Caco-2 (cell line): ENCODE data around the gene CBX4. TPM values are rescaled to one million over a fixed set of nuclear protein-coding genes. Genes with fewer than 3 reads are reported as not detected.

Experiments
- BruUV-seq: library from RNA; stranded (reverse); fragments of 400-500 nt; replicated peaks from 2 replicates; lab custom pipeline; 2021; lab: Mats Ljungman, UMichigan
- CTCF ChIA-PET: fragments of 300-600 bp; sonication (Branson Sonifier 250); formaldehyde crosslinking; loops from one replicate; lab custom pipeline; 2022; ENCODE audit warnings: antibody characterized with exemption; lab: Charles Lee
- POLR2A ChIA-PET: fragments of 300-600 bp; sonication (Branson Sonifier 250); formaldehyde crosslinking; loops from one replicate; lab custom pipeline; 2022; ENCODE audit warnings: antibody characterized with exemption; lab: Charles Lee
- DNase-seq, 2 experiments: peaks; one replicate each; pipeline versions ENCODE4 v3.0.0 to v3.0.0-alpha.2; 2020 to 2022
- H3K27me3 ChIP-seq: replicated peaks from 2 replicates; pipeline ENCODE4 v1.6.0; 2011; ENCODE audit warnings: low read length; ENCODE audit not compliant: control insufficient read depth, insufficient read depth
- H3K36me3 ChIP-seq: 2 replicates; pipeline ENCODE4 v1.5.1; 2011; ENCODE audit warnings: low read length; ENCODE audit not compliant: control insufficient read depth, insufficient read depth
- H3K4me1 ChIP-seq: fragments of 250-450 bp; sonication (Bioruptor Pico); 2 replicates; pipeline ENCODE4 v1.5.1; 2020; ENCODE audit warnings: mild to moderate bottlenecking
- H3K4me3 ChIP-seq: 2 replicates; pipeline ENCODE4 v1.5.1; 2011; ENCODE audit warnings: low read depth, mild to moderate bottlenecking, control low read depth, low read length
- H3K9me3 ChIP-seq: fragments of 250-450 bp; sonication (Bioruptor Pico); 2 replicates; pipeline ENCODE4 v1.5.1; 2020; ENCODE audit warnings: mild to moderate bottlenecking, moderate library complexity
- H3K27ac Mint-ChIP-seq: one replicate; pipeline ENCODE4 v1.8.0; 2022; ENCODE audit warnings: mixed read lengths; ENCODE audit not compliant: unreplicated experiment
- H3K27me3 Mint-ChIP-seq: one replicate; pipeline ENCODE4 v1.8.0; 2022; ENCODE audit warnings: mixed read lengths; ENCODE audit not compliant: insufficient read depth, unreplicated experiment
- H3K36me3 Mint-ChIP-seq: one replicate; pipeline ENCODE4 v1.8.0; 2022; ENCODE audit warnings: mild to moderate bottlenecking, mixed read lengths; ENCODE audit not compliant: insufficient read depth, unreplicated experiment
- H3K4me1 Mint-ChIP-seq: one replicate; pipeline ENCODE4 v1.8.0; 2022; ENCODE audit warnings: low read depth, mixed read lengths; ENCODE audit not compliant: unreplicated experiment
- H3K4me3 Mint-ChIP-seq: one replicate; pipeline ENCODE4 v1.8.0; 2022; ENCODE audit warnings: mild to moderate bottlenecking, moderate library complexity, mixed read lengths; ENCODE audit not compliant: unreplicated experiment
- H3K9me3 Mint-ChIP-seq: one replicate; pipeline ENCODE4 v1.8.0; 2022; ENCODE audit warnings: mixed read lengths; ENCODE audit not compliant: unreplicated experiment
- CTCF ChIP-seq, 2 experiments: fragments of 200-600 bp in 1 of 2; IDR thresholded peaks; 1 replicate in 1 of 2; 2 replicates in 1 of 2; pipeline versions ENCODE4 v1.5.1 to v1.8.0; 2011 to 2022; ENCODE audit warnings: antibody characterized with exemption in 1 of 2, control low read depth in 1 of 2, inconsistent platforms in 1 of 2, low read depth in 1 of 2, low read length in 1 of 2, mild to moderate bottlenecking in 1 of 2, moderate library complexity in 1 of 2; ENCODE audit not compliant: insufficient read depth in 1 of 2, severe bottlenecking in 1 of 2, unreplicated experiment in 1 of 2
- intact Hi-C: fragments of 100-400 bp; cut with micrococcal nuclease; formaldehyde crosslinking; loops from one replicate; pipeline ENCODE4 v1.10.0; 2022; ENCODE audit not compliant: unreplicated experiment
- total RNA-seq: library from RNA; stranded (reverse); gene quantifications from 2 replicates; pipeline ENCODE4 v1.2.3, GENCODE V29; 2022

Gene CBX4
- total RNA-seq, 1 experiment from 2014 or later, result 114 TPM

- Histone ChIP-seq H3K36me3 (no peaks in the 10 kb centered on the region), H3K4me3 (no peak overlapping the region), H3K27me3 (no peaks in the 10 kb centered on the region), H3K4me1 (peaks cover 9% of the 10 kb centered on the region), H3K9me3 (no peaks in the 10 kb centered on the region)
- no peak overlapping the region for H3K4me3 Mint-ChIP-seq
- no peak for DNase-seq
- BruUV-seq, result no TSS peak
- peaks cover 19% of the 10 kb centered on the region for H3K4me1 Mint-ChIP-seq
- no peaks in the 10 kb centered on the region for H3K9me3 Mint-ChIP-seq
- POLR2A ChIA-PET, result no interaction called here
- H3K27me3 Mint-ChIP-seq, result no peaks in the 10 kb centered on the region
- peak overlapping the region; percentile 51 for H3K27ac Mint-ChIP-seq
- no peak for TF ChIP-seq CTCF (IDR thresholded peaks at IDR 0.05; ENCODE audit: insufficient read depth in 1 of 2, low read depth in 1 of 2, low read length in 1 of 2, severe bottlenecking in 1 of 2, unreplicated experiment in 1 of 2)
- CTCF ChIA-PET, result no interaction called here
- H3K36me3 Mint-ChIP-seq, result no peaks in the 10 kb centered on the region
- intact Hi-C loops, result no loop called here
These were observed 25.5 kb upstream of the CBX4 start for GRCh38 chr17:79864617-79865250.

- no peak overlapping the region for H3K4me3 Mint-ChIP-seq
- no peak for DNase-seq
- intact Hi-C loops, result no loop called here
- POLR2A ChIA-PET, result no interaction called here
- Histone ChIP-seq H3K4me1 (peaks cover 9% of the 10 kb centered on the region), H3K9me3 (no peaks in the 10 kb centered on the region), H3K27me3 (no peaks in the 10 kb centered on the region), H3K36me3 (no peaks in the 10 kb centered on the region), H3K4me3 (no peak overlapping the region)
- no peaks in the 10 kb centered on the region for H3K36me3 Mint-ChIP-seq
- H3K4me1 Mint-ChIP-seq, result peaks cover 19% of the 10 kb centered on the region
- no peaks in the 10 kb centered on the region for H3K9me3 Mint-ChIP-seq
- H3K27ac Mint-ChIP-seq, result no peak overlapping the region
- CTCF ChIA-PET, result no interaction called here
- no peak for TF ChIP-seq CTCF (IDR thresholded peaks at IDR 0.05; ENCODE audit: insufficient read depth in 1 of 2, low read depth in 1 of 2, low read length in 1 of 2, severe bottlenecking in 1 of 2, unreplicated experiment in 1 of 2)
- no TSS peak for BruUV-seq
- no peaks in the 10 kb centered on the region for H3K27me3 Mint-ChIP-seq
These were observed 24.9 kb upstream of the CBX4 start for GRCh38 chr17:79864147-79864546.

- no peaks in the 10 kb centered on the region for H3K9me3 Mint-ChIP-seq
- H3K36me3 ChIP-seq, result no peaks in the 10 kb centered on the region
- no peak overlapping the region for H3K4me3 Mint-ChIP-seq
- H3K4me3 ChIP-seq, result no peak overlapping the region
- no peaks in the 10 kb centered on the region for H3K27me3 ChIP-seq
- peaks cover 19% of the 10 kb centered on the region for H3K4me1 Mint-ChIP-seq
- no peak overlapping the region for H3K27ac Mint-ChIP-seq
- TF ChIP-seq CTCF (IDR thresholded peaks at IDR 0.05; ENCODE audit: insufficient read depth in 1 of 2, low read depth in 1 of 2, low read length in 1 of 2, severe bottlenecking in 1 of 2, unreplicated experiment in 1 of 2), result no peak
- POLR2A ChIA-PET, result no interaction called here
- intact Hi-C loops, result no loop called here
- H3K27me3 Mint-ChIP-seq, result no peaks in the 10 kb centered on the region
- no peak for DNase-seq
- no peaks in the 10 kb centered on the region for H3K9me3 ChIP-seq
- H3K4me1 ChIP-seq, result peaks cover 9% of the 10 kb centered on the region
- H3K36me3 Mint-ChIP-seq, result no peaks in the 10 kb centered on the region
- CTCF ChIA-PET, result no interaction called here
- no TSS peak for BruUV-seq
These were observed 23.7 kb upstream of the CBX4 start for GRCh38 chr17:79862771-79863440.
